Stimulated activated naive CD4-positive, alpha-beta T cell (primary cell): ENCODE measurements around the gene MAMDC2.
A peak's percentile ranks its signal among the peaks of the same experiment; 100 is the strongest.
"Not testable (repeated sequence)": the region's sequence is repeated elsewhere in the genome, so short reads cannot be mapped to it uniquely, and the experiment has no call there.

Experiments used
- DNase-seq, 6 experiments: peaks; one replicate each; lab custom pipeline; 2025; lab: John Stamatoyannopoulos, UW

Gene MAMDC2

DNA sequence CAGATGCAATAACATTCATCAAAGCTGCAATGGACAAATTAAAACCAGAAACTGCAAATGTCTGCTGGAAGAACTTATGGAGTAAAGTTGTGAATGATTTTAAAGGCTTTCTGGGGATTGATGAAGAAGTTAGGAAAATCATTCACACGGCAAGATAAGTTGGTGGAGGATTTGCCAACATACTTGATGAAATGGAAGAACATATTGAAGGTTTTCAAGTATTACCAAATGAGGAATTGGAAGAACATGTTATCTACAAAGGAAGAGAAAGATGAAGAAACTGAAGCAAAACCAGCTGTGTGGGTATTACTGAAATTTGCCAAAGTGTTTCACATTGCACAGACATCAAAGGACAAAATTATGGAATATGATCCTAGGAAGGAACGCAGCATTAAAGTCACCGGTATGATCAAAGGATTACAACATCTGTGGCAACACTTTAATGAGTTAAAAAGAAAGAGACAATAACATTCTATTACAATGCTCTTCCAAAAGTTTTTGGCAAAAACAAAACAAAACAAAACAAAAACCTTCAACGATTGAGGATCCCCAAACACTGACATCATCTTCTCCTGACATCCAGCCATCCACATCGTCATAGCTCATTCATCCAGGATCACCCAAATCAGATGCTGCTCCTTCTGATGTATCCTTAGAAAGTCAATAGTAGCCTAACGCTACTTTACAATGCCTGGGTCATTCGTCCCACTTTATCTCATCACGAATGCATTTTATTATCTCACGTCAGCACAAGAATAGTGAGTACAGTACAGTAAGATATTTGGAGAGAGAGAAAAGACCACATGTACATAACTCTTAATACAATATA lies 153.8 kb downstream of the MAMDC2 start:
- DNase-seq: no peak

DNA sequence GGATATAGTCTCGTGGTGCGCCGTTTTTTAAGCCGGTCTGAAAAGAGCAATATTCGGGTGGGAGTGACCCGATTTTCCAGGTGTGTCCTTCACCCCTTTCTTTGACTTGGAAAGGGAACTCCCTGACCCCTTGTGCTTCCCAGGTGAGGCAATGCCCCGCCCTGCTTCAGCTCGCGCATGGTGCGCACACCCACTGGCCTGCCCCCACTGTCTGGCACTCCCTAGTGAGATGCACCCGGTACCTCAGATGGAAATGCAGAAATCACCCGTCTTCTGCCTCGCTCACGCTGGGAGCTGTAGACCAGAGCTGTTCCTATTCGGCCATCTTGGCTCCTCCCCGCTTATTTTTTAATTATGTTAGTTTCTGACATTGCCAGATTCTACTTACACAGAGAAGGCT lies 161.1 kb downstream of the MAMDC2 start:
- not testable (repeated sequence) for DNase-seq

GRCh38 chr9:70205366-70206020 lies 161.8 kb downstream of the MAMDC2 start:
- no peak for DNase-seq

DNA sequence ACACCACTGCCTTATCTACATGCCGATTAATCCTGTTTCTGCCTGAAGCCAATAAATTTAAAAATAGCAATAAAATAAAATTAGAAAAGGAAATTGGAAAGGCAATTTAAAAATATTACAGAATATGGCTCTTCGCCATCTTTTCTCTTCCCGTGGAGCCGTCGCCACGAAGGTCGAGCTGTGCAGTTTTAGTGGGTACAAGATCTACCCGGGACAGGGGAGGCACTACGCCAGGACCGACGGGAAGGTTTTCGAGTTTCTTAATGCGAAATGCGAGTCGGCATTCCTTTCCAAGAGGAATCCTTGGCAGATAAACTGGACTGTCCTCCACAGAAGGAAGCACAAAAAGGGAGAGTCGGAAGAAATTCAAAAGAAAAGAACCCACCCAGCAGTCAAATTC lies 173.4 kb downstream of the MAMDC2 start:
- no peak for DNase-seq

DNA sequence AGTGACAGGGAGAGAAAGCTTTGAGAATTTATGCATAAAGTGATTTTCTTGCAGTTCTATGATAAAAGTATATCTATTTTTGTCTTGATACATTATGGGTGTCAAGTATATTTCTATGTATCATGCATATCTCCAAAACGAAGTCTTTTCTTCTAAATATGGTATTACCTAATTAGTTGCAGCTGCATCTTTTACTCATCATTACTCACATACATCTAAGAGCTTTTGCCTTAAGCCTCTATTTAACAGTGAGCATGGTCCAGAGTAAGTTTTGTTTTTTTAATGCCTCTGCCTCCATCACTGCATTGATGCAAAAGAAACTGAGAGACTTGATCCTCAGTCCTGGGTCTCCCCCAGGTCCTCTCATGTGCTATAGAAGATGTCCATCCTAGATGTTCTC lies 175.1 kb downstream of the MAMDC2 start:
- DNase-seq: no peak

- DNase-seq: no peak
Measured at GRCh38 chr9:70220216-70220615, 176.6 kb downstream of the MAMDC2 start.

GRCh38 chr9:70222354-70222753 lies 178.7 kb downstream of the MAMDC2 start:
- DNase-seq: no peak

GRCh38 chr9:70228118-70228517 lies 184.5 kb downstream of the MAMDC2 start:
- DNase-seq: no peak

- no peak for DNase-seq
Measured at GRCh38 chr9:70228611-70229010, 185.0 kb downstream of the MAMDC2 start.

GRCh38 chr9:70229026-70229425 lies 185.4 kb downstream of the MAMDC2 start:
- no peak for DNase-seq

GRCh38 chr9:70229579-70229978 lies 185.9 kb downstream of the MAMDC2 start:
- no peak for DNase-seq

- no peak for DNase-seq
Measured at GRCh38 chr9:70232476-70232875, 188.8 kb downstream of the MAMDC2 start.

DNA sequence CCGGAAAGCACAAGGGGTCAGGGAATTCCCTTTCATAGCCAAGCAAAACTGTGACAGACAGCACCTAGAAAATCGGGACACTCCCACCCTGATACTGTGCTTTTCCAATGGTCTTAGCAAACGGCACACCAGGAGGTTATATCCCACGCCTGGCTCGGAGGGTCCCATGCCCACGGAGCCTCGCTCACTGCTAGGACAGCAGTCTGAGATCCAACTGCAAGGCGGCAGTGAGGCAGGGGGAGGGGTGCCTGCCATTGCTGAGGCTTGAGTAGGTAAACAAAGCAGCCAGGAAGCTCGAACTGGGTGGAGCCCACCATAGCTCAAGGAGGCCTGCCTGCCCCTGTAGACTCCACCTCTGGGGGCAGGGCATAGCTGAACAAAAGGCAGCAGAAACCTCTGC lies 190.6 kb downstream of the MAMDC2 start:
- DNase-seq: not testable (repeated sequence)

GRCh38 chr9:70245952-70246351 lies 202.3 kb downstream of the MAMDC2 start:
- DNase-seq: not testable (repeated sequence)

DNA sequence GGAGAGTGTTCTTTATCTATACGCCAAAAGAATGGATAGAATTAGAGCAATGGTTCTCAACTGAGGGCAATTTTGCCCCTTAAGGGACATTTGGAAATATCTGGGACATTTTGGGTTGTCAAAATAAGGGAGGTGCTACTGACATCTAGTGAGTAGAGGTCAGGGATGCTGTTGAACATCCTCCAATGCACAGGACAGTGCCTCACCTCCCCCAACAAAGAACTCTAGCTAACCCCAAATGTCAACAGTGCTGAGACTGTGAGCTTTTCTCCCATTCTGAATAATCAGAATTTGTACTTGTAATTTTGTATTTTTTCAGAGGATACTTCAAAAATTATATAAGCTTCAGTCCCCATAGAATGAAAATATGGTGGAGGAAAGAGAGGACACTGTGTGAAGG lies 206.6 kb downstream of the MAMDC2 start:
- no peak for DNase-seq

DNA sequence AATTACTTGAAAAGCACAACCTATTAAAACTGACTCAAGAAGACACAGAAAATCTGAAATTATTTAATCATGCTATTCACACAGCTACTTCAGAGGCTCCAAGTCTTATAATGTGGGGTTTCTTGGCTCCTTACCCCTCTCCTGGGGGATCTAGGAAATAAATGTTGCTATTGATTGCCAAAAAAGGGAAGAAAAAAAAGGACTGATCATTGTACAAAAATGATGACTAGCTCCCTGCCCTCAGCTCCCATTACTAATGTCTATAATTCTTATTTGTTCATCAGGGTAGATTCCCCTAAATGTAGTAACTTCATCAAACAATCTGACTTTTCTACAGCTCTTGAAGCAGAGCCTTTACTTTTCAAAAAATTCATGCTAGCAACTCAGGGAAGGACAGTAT lies 211.8 kb downstream of the MAMDC2 start:
- DNase-seq: no peak

DNA sequence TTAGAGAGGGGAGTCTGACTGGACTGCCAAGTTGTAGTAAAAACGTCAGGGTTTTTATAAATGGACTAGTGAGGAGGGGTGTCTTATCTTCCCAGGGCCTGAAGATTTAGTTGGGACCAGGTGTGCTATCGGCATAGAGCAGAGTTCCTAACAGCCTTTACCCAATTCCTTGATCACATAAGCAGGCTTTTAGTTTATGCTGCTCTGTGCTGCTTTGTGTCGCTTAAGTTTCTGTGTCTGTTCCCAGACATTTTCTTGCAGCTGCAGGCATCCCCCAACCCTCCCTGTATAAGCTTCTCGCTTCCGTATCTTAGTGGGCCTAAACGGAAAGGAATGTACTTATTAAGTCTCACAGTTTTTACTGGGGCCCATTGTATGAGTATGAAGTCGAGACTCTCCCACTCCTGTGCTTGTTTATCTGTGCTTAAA lies 212.5 kb downstream of the MAMDC2 start:
- DNase-seq: no peak

- DNase-seq: peak in 1 of 6 experiments; percentile 12
Measured at GRCh38 chr9:70257502-70257901, 213.9 kb downstream of the MAMDC2 start.

- peak; percentile 61 to 82 (median 66) for DNase-seq
Measured at GRCh38 chr9:70257991-70258691, 214.5 kb downstream of the MAMDC2 start.

DNA sequence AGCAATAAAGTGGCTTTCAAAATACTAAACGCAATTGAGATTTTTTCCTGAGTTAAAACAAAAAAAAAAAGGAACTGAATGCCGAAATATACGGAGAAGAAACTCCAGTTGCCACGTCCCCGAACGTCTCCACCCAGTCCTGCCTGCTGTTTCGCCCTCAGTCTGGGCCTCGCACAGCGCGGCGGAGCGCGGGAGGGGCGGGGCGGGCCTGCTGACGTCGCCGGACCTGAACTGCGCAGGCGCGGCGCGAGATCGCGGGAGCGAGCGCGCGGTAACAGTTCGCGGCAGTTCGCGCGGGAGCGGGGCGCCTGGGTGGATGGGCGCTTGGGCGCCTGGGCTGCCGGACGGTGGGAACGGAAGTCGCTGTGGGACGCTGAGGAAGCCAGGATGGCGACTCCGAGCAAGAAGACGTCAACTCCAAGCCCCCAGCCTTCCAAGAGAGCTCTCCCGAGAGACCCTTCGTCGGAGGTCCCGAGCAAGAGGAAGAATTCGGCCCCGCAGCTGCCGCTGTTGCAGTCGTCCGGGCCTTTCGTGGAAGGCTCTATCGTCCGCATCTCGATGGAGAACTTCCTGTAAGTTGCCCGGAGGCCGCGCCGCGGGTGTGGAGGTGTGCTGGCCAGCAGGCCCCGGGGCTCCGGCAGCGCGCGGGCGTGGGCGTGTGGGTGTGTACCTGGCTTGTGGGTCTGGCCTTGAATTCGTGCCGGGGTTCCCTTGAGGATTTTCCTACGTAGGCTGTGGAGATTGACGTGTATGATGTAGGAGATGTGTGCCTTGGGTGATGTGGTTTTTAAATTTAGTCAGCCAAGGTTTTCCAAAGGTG lies 215.3 kb downstream of the MAMDC2 start, which contains the start of gene SMC5:
TSS of gene SMC5 (plus strand) at position 287 of the 820 bp plus-strand sequence. CDS start at position 388, 101 bp downstream.
- peak; percentile 82 to 94 (median 86) for DNase-seq

DNA sequence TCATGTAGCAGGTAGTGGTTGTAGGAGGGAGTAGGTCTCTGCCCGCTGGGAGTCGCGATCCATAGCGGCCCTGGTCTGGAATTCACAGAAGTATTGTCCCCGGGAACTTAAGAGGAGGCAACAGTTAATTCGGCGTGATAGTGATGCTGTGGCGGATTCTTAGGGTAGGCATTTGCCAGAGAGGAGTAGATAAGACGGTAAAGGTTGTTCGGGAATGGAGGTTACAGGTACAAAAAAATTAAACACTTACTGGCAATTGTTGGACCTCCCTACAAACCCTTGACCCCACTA lies 215.8 kb downstream of the MAMDC2 start:
- DNase-seq: no peak

DNA sequence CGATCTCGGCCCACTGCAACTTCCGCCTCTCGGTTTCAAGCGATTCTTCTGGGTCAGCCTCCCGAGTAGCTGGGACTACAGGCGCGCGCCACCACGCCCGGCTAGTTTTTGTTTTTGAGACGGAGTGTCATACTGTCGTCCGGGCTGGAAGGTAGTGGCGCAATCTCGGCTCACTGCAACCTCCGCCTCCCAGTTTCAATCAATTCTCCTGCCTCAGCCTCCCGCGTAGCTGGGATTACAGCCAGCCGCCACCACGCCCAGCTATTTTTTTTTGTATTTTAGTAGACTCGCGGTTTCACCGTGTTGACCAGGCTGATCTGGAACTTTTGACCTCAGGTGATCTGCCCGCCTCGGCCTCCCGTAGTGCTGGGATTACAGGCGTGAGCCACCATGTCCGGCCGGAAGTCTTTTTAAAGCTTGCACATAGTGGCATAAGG lies 216.4 kb downstream of the MAMDC2 start:
- DNase-seq: no peak
